Effector memory CD4-positive, alpha-beta T cell (primary cell): Measurements from ENCODE around the gene GNG13.
A peak's percentile ranks its signal among the peaks of the same experiment; 100 is the strongest.

ENCODE experiments used
- DNase-seq, 3 donors: peaks; one replicate each; pipeline ENCODE4 v3.0.0-alpha.2; 2020
- H3K27ac ChIP-seq: 2 replicates; pipeline ENCODE4 v1.7.0; 2013; ENCODE audit warnings: mild to moderate bottlenecking, low read length, moderate library complexity; ENCODE audit not compliant: insufficient read depth, poor library complexity, severe bottlenecking
- H3K27me3 ChIP-seq: replicated peaks from 2 replicates; pipeline ENCODE4 v1.7.0; 2013; ENCODE audit warnings: mild to moderate bottlenecking, low read length; ENCODE audit not compliant: insufficient read depth, control insufficient read depth, poor library complexity, severe bottlenecking
- H3K36me3 ChIP-seq: 2 replicates; pipeline ENCODE4 v1.7.0; 2013; ENCODE audit warnings: mild to moderate bottlenecking, low read length, moderate library complexity; ENCODE audit not compliant: control insufficient read depth, insufficient read depth
- H3K4me1 ChIP-seq: 2 replicates; pipeline ENCODE4 v1.7.0; 2013; ENCODE audit warnings: low read length, mild to moderate bottlenecking; ENCODE audit not compliant: control insufficient read depth, insufficient read depth, poor library complexity, severe bottlenecking
- H3K4me3 ChIP-seq: 2 replicates; pipeline ENCODE4 v1.7.0; 2013; ENCODE audit warnings: low read length, low read depth, mild to moderate bottlenecking; ENCODE audit not compliant: insufficient read depth, poor library complexity, severe bottlenecking
- H3K9me3 ChIP-seq: 2 replicates; pipeline ENCODE4 v1.7.0; 2013; ENCODE audit warnings: mild to moderate bottlenecking, low read length, moderate library complexity; ENCODE audit not compliant: control insufficient read depth

The GNG13 gene

DNA sequence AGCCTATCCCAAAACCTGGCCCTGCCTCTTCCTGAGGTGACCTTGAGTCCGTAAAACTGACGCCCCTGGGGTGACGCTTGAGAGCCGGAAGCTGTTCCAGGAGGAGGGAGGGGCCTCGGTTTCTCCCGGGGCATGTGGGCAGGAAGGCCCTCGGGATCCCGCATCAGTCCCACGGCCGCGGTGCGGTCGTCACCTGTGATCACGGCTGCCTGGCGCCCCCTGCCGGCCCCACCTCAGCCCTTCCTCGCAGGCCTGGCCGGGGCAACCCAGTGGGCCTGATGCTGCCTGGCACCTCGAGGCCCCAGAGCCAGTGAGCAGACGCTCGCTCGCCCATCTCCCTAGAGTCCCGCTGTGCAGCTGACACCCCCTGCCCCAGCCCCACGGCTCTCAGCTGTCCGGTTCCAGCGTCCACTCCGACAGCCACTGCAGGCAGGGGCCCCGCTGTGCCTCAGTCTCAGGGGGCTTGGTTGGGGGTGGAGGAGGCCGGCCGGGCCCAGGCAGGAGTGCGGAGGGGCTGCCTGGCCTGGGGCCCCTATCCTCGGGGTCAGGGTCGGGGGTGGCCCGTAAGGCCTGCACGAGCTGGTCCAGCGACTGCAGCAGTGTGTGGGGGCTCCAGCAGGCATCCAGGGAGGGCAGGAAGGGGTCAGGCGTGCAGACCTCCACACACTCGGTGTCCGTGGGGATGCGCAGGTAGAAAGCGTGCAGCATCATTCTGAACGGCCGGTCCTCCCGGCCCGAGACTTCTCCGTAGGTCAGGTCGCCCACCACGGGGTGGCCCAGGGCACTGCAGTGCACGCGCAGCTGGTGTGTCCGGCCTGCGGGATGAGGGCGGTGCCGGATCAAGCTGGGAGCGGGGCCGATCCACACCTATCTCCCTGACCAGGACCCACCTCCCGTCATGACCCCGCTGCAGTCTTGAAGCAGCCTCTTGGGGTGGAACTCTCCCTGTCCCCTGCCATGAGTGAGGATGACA lies 14.7 kb downstream of the GNG13 start:
- Histone ChIP-seq H3K27me3 (no peaks in the 10 kb centered on the region), H3K4me1 (peaks cover 19% of the 10 kb centered on the region), H3K9me3 (no peaks in the 10 kb centered on the region), H3K4me3 (no peak overlapping the region), H3K27ac (no peak overlapping the region), H3K36me3 (peaks cover 11% of the 10 kb centered on the region)
- peak; percentile 49 to 65 (median 57) for DNase-seq

DNA sequence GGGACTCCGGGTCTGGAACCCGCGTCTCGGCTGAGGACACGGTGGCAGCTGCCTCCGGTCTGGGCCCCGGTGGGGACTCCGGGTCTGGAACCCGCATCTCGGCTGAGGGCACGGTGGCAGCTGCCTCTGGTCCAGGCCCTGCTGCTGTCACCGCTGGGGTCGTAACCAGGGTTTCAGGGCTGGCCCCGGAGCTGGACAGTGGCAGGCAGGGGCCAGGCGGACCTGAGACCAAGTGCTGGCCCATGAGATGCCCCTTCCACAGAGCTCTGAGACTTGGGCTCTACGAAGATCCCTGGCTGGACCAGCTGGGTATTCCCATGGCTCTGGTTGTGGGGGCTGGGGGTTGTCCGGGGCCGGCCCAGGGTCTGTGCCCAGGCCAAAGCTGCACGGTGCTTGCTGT lies 16.1 kb downstream of the GNG13 start:
- peaks cover 11% of the 10 kb centered on the region for H3K36me3 ChIP-seq
- no peak for DNase-seq
- H3K4me1 ChIP-seq, result peaks cover 19% of the 10 kb centered on the region
- H3K27ac ChIP-seq, result no peak overlapping the region
- H3K9me3 ChIP-seq, result no peaks in the 10 kb centered on the region
- H3K4me3 ChIP-seq, result no peak overlapping the region
- H3K27me3 ChIP-seq, result no peaks in the 10 kb centered on the region

- Histone ChIP-seq H3K36me3 (peaks cover 11% of the 10 kb centered on the region), H3K4me3 (no peak overlapping the region), H3K9me3 (no peaks in the 10 kb centered on the region), H3K27ac (no peak overlapping the region), H3K27me3 (no peaks in the 10 kb centered on the region), H3K4me1 (peaks cover 12% of the 10 kb centered on the region)
- DNase-seq, result no peak
Observed at GRCh38 chr16:783404-784161, 17.0 kb downstream of the GNG13 start.

DNA sequence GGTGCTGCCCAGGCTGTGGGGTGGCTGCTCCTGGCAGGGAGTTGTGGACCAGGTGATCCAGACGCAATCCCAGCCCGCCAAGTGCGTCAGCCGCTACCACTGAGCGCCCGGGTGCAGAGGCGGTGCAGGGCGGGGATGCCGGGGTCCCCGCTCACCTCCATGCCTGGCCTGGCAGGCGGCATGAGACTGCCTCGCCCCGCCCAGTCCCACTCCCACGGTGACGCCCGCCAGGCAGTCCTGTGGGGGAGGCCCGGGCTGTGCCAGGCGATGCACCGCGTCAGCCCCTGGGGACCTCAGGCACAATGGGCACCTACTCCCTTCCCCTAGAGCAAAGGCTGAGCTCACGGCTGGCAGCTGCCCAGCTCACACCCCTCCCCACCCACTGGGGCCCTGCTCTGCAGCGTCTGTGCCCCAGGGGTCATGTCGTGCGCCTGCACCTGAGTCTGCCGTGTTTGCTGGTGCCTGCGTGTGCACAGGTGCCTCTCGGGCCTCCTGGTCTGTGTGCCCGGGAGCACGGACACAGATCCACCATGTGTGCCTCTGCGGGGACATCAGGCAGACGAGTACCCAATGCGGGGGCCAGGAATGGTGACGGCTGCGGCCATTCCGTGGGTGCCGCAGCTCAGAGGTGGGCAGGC lies 17.6 kb downstream of the GNG13 start:
- Histone ChIP-seq H3K4me1 (peaks cover 12% of the 10 kb centered on the region), H3K36me3 (peaks cover 11% of the 10 kb centered on the region), H3K27ac (no peak overlapping the region), H3K27me3 (no peaks in the 10 kb centered on the region), H3K9me3 (no peaks in the 10 kb centered on the region), H3K4me3 (no peak overlapping the region)
- no peak for DNase-seq

GRCh38 chr16:782258-782657 lies 18.3 kb downstream of the GNG13 start:
- Histone ChIP-seq H3K27ac (no peak overlapping the region), H3K36me3 (peaks cover 11% of the 10 kb centered on the region), H3K4me3 (no peak overlapping the region), H3K4me1 (peaks cover 8% of the 10 kb centered on the region), H3K9me3 (no peaks in the 10 kb centered on the region), H3K27me3 (no peaks in the 10 kb centered on the region)
- DNase-seq, result no peak

GRCh38 chr16:781346-782010 lies 19.1 kb downstream of the GNG13 start:
- no peaks in the 10 kb centered on the region for H3K27me3 ChIP-seq
- H3K36me3 ChIP-seq, result peaks cover 7% of the 10 kb centered on the region
- no peak overlapping the region for H3K27ac ChIP-seq
- H3K4me1 ChIP-seq, result peaks cover 6% of the 10 kb centered on the region
- DNase-seq, result no peak
- H3K9me3 ChIP-seq, result no peaks in the 10 kb centered on the region
- H3K4me3 ChIP-seq, result no peak overlapping the region

GRCh38 chr16:780296-780695 lies 20.2 kb downstream of the GNG13 start:
- no peak for DNase-seq
- Histone ChIP-seq H3K27me3 (no peaks in the 10 kb centered on the region), H3K4me1 (peaks cover under 1% of the 10 kb centered on the region), H3K9me3 (no peaks in the 10 kb centered on the region), H3K4me3 (no peak overlapping the region), H3K36me3 (no peaks in the 10 kb centered on the region), H3K27ac (no peak overlapping the region)

GRCh38 chr16:779561-779960 lies 21.0 kb downstream of the GNG13 start:
- H3K4me3 ChIP-seq, result no peak overlapping the region
- no peaks in the 10 kb centered on the region for H3K36me3 ChIP-seq
- no peaks in the 10 kb centered on the region for H3K9me3 ChIP-seq
- H3K4me1 ChIP-seq, result no peaks in the 10 kb centered on the region
- no peaks in the 10 kb centered on the region for H3K27me3 ChIP-seq
- DNase-seq, result no peak
- H3K27ac ChIP-seq, result no peak overlapping the region

DNA sequence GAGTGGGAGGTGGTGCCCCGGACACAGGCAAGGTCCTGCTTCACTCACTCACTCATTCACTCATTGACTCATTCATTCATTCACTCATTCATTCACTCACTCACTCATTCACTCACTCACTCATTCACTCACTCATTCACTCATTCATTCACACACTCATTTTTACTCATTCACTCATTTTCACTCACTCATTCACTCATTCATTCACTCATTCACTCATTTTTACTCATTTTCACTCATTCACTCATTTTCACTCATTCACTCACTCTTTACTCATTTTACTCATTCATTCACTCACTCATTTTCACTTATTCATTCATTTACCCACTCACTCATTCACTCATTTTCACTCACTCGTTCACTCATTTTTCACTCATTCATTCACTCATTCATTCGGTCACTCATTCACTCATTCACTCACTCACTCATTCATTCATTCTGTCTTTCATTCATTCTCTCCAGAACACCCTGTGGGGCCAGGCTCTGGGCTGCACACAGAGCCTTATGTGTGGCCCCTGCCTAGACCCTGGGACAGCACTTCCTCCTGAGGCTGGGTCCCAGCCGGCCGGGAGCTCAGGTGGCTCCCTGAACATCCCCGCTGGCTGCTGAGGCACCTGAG lies 21.5 kb downstream of the GNG13 start:
- H3K36me3 ChIP-seq, result no peaks in the 10 kb centered on the region
- no peak overlapping the region for H3K4me3 ChIP-seq
- no peaks in the 10 kb centered on the region for H3K9me3 ChIP-seq
- DNase-seq, result no peak
- no peaks in the 10 kb centered on the region for H3K27me3 ChIP-seq
- H3K27ac ChIP-seq, result no peak overlapping the region
- no peaks in the 10 kb centered on the region for H3K4me1 ChIP-seq
